Measurements from ENCODE around the gene NADSYN1.
"Not testable (repeated sequence)": the region's sequence is repeated elsewhere in the genome, so short reads cannot be mapped to it uniquely, and the experiment has no call there.

NADSYN1 gene

GRCh38 chr11:71491940-71492339 is 38.9 kb downstream of the NADSYN1 start:
- DNase-seq, result no peak

GRCh38 chr11:71495286-71496230 is 42.6 kb downstream of the NADSYN1 start:
- DNase-seq, result no peak

- no peak for DNase-seq
These were observed 43.4 kb downstream of the NADSYN1 start for GRCh38 chr11:71496421-71496820.

- no peak for DNase-seq
These were observed 45.1 kb downstream of the NADSYN1 start for GRCh38 chr11:71498091-71498490.

- no peak for DNase-seq
These were observed 46.1 kb downstream of the NADSYN1 start for GRCh38 chr11:71499125-71499524.

GRCh38 chr11:71499546-71499945 is 46.5 kb downstream of the NADSYN1 start:
- DNase-seq, result no peak

- DNase-seq, result no peak
These were observed 47.6 kb downstream of the NADSYN1 start for GRCh38 chr11:71500601-71501021.

GRCh38 chr11:71501071-71501985 is 48.3 kb downstream of the NADSYN1 start:
- no peak for DNase-seq

- no peak for DNase-seq
These were observed 49.0 kb downstream of the NADSYN1 start for GRCh38 chr11:71502026-71502425.

- no peak for DNase-seq
These were observed 50.0 kb downstream of the NADSYN1 start for GRCh38 chr11:71502871-71503435.

- DNase-seq, result no peak
These were observed 51.5 kb downstream of the NADSYN1 start for GRCh38 chr11:71504531-71504930.

GRCh38 chr11:71505001-71505400 is 52.0 kb downstream of the NADSYN1 start:
- DNase-seq, result no peak

GRCh38 chr11:71505781-71506180 is 52.8 kb downstream of the NADSYN1 start:
- no peak for DNase-seq

- DNase-seq, result no peak
These were observed 54.1 kb downstream of the NADSYN1 start for GRCh38 chr11:71507102-71507501.

GRCh38 chr11:71518506-71519471 is 65.8 kb downstream of the NADSYN1 start:
- DNase-seq, result no peak

GRCh38 chr11:71519546-71519945 is 66.5 kb downstream of the NADSYN1 start:
- no peak for DNase-seq

- DNase-seq, result no peak
These were observed 72.4 kb downstream of the NADSYN1 start for GRCh38 chr11:71525188-71525937.

GRCh38 chr11:71525938-71526495 is 73.0 kb downstream of the NADSYN1 start:
- DNase-seq, result no peak

GRCh38 chr11:71526796-71527575 is 74.0 kb downstream of the NADSYN1 start, which contains the start of gene KRTAP5-7:
Gene KRTAP5-7 (plus strand): TSS chr11:71527267. CDS start chr11:71527301, 34 bp downstream.
- not testable (repeated sequence) for DNase-seq

All from NCI-H1436 (cell line).